DOHH2 (cell line): Measurements from ENCODE around the gene GALNS.

ENCODE experiments used
- CTCF ChIP-seq: fragments of 200-600 bp; sonication (generic); IDR thresholded peaks from one replicate; pipeline ENCODE4 v1.5.1; 2014; ENCODE audit warnings: antibody characterized with exemption, mild to moderate bottlenecking, low read depth, low read length; ENCODE audit not compliant: poor library complexity, severe bottlenecking
- EZH2phosphoT487 ChIP-seq: fragments of 200-600 bp; sonication (generic); IDR thresholded peaks from 2 replicates; pipeline ENCODE4 v1.6.1; 2017; ENCODE audit warnings: borderline replicate concordance, mild to moderate bottlenecking, antibody characterized with exemption, low read length, moderate library complexity, mixed read lengths

GRCh38 chr16:88859381-88860091 lies 2.8 kb upstream of the GALNS start:
- TF ChIP-seq CTCF: no peak
- TF ChIP-seq EZH2phosphoT487: no peak
